ENCODE data around the gene NIP7.
"Not testable (repeated sequence)": the region's sequence is repeated elsewhere in the genome, so short reads cannot be mapped to it uniquely, and the experiment has no call there.

The NIP7 gene

GRCh38 chr16:69339289-69340094 is at the start of gene NIP7, which contains the start of gene COG8:
Gene NIP7, plus strand, starts transcription at chr16:69339772. Its CDS starts 58 bp downstream, at chr16:69339830.
Gene COG8, minus strand, starts transcription at chr16:69339564. Its CDS starts 12 bp downstream, at chr16:69339552.
- peak; percentile 98 for DNase-seq (ENCODE audit: low spot score)

GRCh38 chr16:69291657-69292056 is 47.9 kb upstream of the NIP7 start:
- not testable (repeated sequence) for DNase-seq (ENCODE audit: low spot score)

GRCh38 chr16:69293401-69293800 is 46.2 kb upstream of the NIP7 start:
- no peak for DNase-seq (ENCODE audit: low spot score)

- DNase-seq (ENCODE audit: low spot score): no peak
Measured at GRCh38 chr16:69294051-69294450, 45.5 kb upstream of the NIP7 start.

- DNase-seq (ENCODE audit: low spot score): not testable (repeated sequence)
Measured at GRCh38 chr16:69296771-69297170, 42.8 kb upstream of the NIP7 start.

- no peak for DNase-seq (ENCODE audit: low spot score)
Measured at GRCh38 chr16:69298261-69298660, 41.3 kb upstream of the NIP7 start.

GRCh38 chr16:69301187-69301586 is 38.4 kb upstream of the NIP7 start:
- no peak for DNase-seq (ENCODE audit: low spot score)

GRCh38 chr16:69301861-69302260 is 37.7 kb upstream of the NIP7 start:
- no peak for DNase-seq (ENCODE audit: low spot score)

- no peak for DNase-seq (ENCODE audit: low spot score)
Measured at GRCh38 chr16:69302301-69302700, 37.3 kb upstream of the NIP7 start.

GRCh38 chr16:69306031-69306430 is 33.5 kb upstream of the NIP7 start:
- DNase-seq (ENCODE audit: low spot score): no peak

- DNase-seq (ENCODE audit: low spot score): no peak
Measured at GRCh38 chr16:69307091-69307490, 32.5 kb upstream of the NIP7 start.

GRCh38 chr16:69307856-69308255 is 31.7 kb upstream of the NIP7 start:
- no peak for DNase-seq (ENCODE audit: low spot score)

- DNase-seq (ENCODE audit: low spot score): no peak
Measured at GRCh38 chr16:69309316-69309715, 30.3 kb upstream of the NIP7 start.

GRCh38 chr16:69310653-69311532 is 28.7 kb upstream of the NIP7 start, which contains the start of gene VPS4A:
Gene VPS4A, plus strand, starts transcription at chr16:69311350. Its CDS starts 162 bp downstream, at chr16:69311512.
- peak; percentile 95 for DNase-seq (ENCODE audit: low spot score)

GRCh38 chr16:69311533-69312387 is 27.8 kb upstream of the NIP7 start:
- DNase-seq (ENCODE audit: low spot score): peak; percentile 84

GRCh38 chr16:69313469-69313868 is 26.1 kb upstream of the NIP7 start:
- no peak for DNase-seq (ENCODE audit: low spot score)

GRCh38 chr16:69314534-69314933 is 25.0 kb upstream of the NIP7 start:
- no peak for DNase-seq (ENCODE audit: low spot score)

GRCh38 chr16:69315486-69316311 is 23.9 kb upstream of the NIP7 start:
- no peak for DNase-seq (ENCODE audit: low spot score)

- no peak for DNase-seq (ENCODE audit: low spot score)
Measured at GRCh38 chr16:69316595-69317034, 23.0 kb upstream of the NIP7 start.

- DNase-seq (ENCODE audit: low spot score): no peak
Measured at GRCh38 chr16:69318177-69318910, 21.2 kb upstream of the NIP7 start.

All from HuH-7 (cell line).